Measurements from ENCODE around the gene POU2F2. TPM values are rescaled to one million over a fixed set of nuclear protein-coding genes. Genes with fewer than 3 reads are reported as not detected.

The POU2F2 gene
- polyA plus RNA-seq, 2 of the 4 experiments (the other 2 are of a cell fraction): 0.16 to 0.28 TPM

DNA sequence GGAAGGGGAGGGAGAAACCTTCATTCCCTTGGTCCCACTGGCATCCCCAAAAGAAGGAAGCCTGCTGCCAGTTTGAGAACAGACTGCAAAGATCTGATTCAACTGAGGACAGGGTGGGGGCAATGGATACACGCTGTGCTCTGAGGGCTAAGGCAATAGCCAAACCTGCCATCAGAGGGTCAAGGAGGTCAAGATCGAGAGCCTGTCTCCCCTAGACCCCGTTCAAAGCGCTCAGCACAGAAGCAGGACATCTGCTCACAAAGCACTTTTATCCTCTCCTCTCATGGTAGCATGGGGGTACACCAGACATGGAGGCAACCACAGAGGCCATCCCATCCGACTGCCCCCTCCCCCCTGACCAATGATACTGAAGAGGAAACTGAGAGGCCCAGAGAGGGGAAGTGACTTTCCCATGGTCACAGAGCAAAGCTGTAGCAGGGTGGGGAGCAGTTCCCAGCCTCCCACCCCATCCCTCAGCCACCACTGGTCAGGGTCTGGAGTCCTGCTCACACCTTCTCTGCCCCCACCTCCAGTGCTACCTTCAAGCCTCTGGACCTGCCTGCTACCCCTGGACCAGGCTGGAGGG, 11.1 kb downstream of the POU2F2 start:
- Histone ChIP-seq H3K27ac (peak overlapping the region in 1 of 2 experiments; percentile 56; a peak in 3 of 6 replicates), H3K4me2 (peak overlapping the region; percentile 29), H3K9me3 (peaks cover 5% of the 10 kb centered on the region; the same call in 2 of the 3 replicates), H3K4me3 (no peak overlapping the region), H3K4me1 (peaks cover 14% of the 10 kb centered on the region)
- FAIRE-seq (no peak), ATAC-seq (no peak; a peak in 1 of 6 replicates), DNase-seq (ENCODE audit: low read depth in 1 of 2, low spot score in 1 of 2) (no peak)
- WGBS (ENCODE audit: missing lambda C conversion rate): 74% methylated on average over 5 of the region's 5 CpGs
- CTCF ChIA-PET: interaction anchor here (0.8 to 32.8 kb wide), 11 partner anchors 8 to 319 kb away, joined by 3 to 678 read pairs (median 7); partner anchors contain the start of genes GSK3A and POU2F2
- POLR2A ChIA-PET: no interaction called here
- TF ChIP-seq TP53 (CRISPR knock-in tag; IDR thresholded peaks at IDR 0.05) (no peak), RFX5 (IDR thresholded peaks at IDR 0.05) (no peak), HDAC2 (IDR thresholded peaks at IDR 0.05) (no peak), ZSCAN20 (CRISPR knock-in tag; IDR thresholded peaks at IDR 0.05) (no peak), KDM1A (IDR thresholded peaks at IDR 0.05; ENCODE audit: low read depth) (no peak), ESRRA (IDR thresholded peaks at IDR 0.05; ENCODE audit: borderline replicate concordance, low read length) (no peak), ZFP36 (IDR thresholded peaks at IDR 0.05; ENCODE audit: borderline replicate concordance, partially characterized antibody) (no peak), HOXA7 (CRISPR knock-in tag; IDR thresholded peaks at IDR 0.05) (no peak), SREBF2 (IDR thresholded peaks at IDR 0.05) (no peak), HOXB13 (CRISPR knock-in tag; IDR thresholded peaks at IDR 0.05; ENCODE audit: low read depth) (no peak), POLR2AphosphoS2 (conservative IDR thresholded peaks at IDR 0.05; ENCODE audit: low read length) (no peak), KDM5A (IDR thresholded peaks at IDR 0.05) (no peak), RNF2 (IDR thresholded peaks at IDR 0.05; ENCODE audit: borderline replicate concordance, low read depth) (no peak)
- TF ChIP-seq, protein P1, sequence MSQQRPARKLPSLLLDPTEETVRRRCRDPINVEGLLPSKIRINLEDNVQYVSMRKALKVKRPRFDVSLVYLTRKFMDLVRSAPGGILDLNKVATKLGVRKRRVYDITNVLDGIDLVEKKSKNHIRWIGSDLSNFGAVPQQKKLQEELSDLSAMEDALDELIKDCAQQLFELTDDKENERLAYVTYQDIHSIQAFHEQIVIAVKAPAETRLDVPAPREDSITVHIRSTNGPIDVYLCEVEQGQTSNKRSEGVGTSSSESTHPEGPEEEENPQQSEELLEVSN (IDR thresholded peaks at IDR 0.05; ENCODE audit: borderline replicate concordance, low read depth): no peak
- TF ChIP-seq, protein P2, sequence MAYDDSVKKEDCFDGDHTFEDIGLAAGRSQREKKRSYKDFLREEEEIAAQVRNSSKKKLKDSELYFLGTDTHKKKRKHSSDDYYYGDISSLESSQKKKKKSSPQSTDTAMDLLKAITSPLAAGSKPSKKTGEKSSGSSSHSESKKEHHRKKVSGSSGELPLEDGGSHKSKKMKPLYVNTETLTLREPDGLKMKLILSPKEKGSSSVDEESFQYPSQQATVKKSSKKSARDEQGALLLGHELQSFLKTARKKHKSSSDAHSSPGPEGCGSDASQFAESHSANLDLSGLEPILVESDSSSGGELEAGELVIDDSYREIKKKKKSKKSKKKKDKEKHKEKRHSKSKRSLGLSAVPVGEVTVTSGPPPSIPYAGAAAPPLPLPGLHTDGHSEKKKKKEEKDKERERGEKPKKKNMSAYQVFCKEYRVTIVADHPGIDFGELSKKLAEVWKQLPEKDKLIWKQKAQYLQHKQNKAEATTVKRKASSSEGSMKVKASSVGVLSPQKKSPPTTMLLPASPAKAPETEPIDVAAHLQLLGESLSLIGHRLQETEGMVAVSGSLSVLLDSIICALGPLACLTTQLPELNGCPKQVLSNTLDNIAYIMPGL (CRISPR knock-in tag; IDR thresholded peaks at IDR 0.05; ENCODE audit: borderline replicate concordance): no peak
- TF ChIP-seq, protein P3, sequence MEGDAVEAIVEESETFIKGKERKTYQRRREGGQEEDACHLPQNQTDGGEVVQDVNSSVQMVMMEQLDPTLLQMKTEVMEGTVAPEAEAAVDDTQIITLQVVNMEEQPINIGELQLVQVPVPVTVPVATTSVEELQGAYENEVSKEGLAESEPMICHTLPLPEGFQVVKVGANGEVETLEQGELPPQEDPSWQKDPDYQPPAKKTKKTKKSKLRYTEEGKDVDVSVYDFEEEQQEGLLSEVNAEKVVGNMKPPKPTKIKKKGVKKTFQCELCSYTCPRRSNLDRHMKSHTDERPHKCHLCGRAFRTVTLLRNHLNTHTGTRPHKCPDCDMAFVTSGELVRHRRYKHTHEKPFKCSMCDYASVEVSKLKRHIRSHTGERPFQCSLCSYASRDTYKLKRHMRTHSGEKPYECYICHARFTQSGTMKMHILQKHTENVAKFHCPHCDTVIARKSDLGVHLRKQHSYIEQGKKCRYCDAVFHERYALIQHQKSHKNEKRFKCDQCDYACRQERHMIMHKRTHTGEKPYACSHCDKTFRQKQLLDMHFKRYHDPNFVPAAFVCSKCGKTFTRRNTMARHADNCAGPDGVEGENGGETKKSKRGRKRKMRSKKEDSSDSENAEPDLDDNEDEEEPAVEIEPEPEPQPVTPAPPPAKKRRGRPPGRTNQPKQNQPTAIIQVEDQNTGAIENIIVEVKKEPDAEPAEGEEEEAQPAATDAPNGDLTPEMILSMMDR (IDR thresholded peaks at IDR 0.05): no peak

DNA sequence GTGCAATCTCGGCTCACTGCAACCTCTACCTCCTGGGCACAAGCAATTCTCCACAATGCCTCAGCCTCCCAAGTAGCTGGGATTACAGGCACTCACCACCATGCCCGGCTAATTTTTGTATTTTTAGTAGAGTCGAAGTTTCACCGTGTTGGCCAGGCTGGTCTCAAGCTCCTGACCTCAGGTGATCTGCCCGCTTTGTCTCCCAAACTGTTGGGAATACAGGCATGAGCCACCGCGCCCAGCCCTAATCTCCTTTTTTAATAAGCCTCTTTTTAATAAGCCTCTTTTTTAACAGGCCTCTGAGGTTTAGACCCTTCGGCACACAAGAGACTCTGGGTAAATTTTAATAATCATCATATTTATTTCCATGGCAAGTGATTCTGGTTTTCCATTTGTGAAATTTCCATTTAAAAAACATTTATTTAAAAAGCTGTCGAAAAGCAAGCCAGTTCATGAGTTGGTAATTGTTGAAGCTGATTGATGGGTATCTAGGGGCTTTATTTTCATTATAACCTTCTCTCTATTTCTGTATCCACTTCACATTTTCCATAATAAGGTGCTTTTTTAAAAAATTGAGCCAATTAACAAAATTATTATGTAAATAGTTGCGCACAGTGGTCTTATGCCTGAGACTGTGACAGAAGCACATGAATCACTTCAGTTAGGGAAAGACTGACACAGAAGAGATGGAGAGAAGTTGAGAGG, 11.8 kb downstream of the POU2F2 start:
- peaks cover 14% of the 10 kb centered on the region for H3K4me1 ChIP-seq
- ChIA-PET POLR2A (no interaction called here), CTCF (interaction anchor here (0.6 to 32.8 kb wide), 12 partner anchors 11 to 583 kb away, joined by 3 to 678 read pairs (median 4); partner anchors contain the start of genes GSK3A and POU2F2)
- no peak overlapping the region for H3K4me2 ChIP-seq
- DNase-seq (ENCODE audit: low read depth in 1 of 2, low spot score in 1 of 2): no peak
- peaks cover 5% of the 10 kb centered on the region; the same call in 2 of the 3 replicates for H3K9me3 ChIP-seq
- WGBS (ENCODE audit: missing lambda C conversion rate): 85% methylated on average over 10 of the region's 10 CpGs
- no peak overlapping the region for H3K4me3 ChIP-seq
- no peak overlapping the region; a peak in 1 of 6 replicates for H3K27ac ChIP-seq
- no peak for ATAC-seq
- FAIRE-seq: peak; percentile 79
- TF ChIP-seq TP53 (CRISPR knock-in tag; IDR thresholded peaks at IDR 0.05): no peak
- TF ChIP-seq, protein P4, sequence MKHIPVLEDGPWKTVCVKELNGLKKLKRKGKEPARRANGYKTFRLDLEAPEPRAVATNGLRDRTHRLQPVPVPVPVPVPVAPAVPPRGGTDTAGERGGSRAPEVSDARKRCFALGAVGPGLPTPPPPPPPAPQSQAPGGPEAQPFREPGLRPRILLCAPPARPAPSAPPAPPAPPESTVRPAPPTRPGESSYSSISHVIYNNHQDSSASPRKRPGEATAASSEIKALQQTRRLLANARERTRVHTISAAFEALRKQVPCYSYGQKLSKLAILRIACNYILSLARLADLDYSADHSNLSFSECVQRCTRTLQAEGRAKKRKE (CRISPR knock-in tag; IDR thresholded peaks at IDR 0.05; ENCODE audit: low read depth): no peak
- TF ChIP-seq TFCP2L1 (CRISPR knock-in tag; IDR thresholded peaks at IDR 0.05): no peak
- no peak for TF ChIP-seq KDM5A (IDR thresholded peaks at IDR 0.05)
- TF ChIP-seq BHLHE40 (IDR thresholded peaks at IDR 0.05; ENCODE audit: low read depth, low read length): no peak
- no peak for TF ChIP-seq ZFP36 (IDR thresholded peaks at IDR 0.05; ENCODE audit: borderline replicate concordance, partially characterized antibody)
- no peak for TF ChIP-seq RAD21 (conservative IDR thresholded peaks at IDR 0.05 in 1 of 2, IDR thresholded peaks at IDR 0.05 in 1 of 2)
- no peak for TF ChIP-seq PHF8 (IDR thresholded peaks at IDR 0.05; ENCODE audit: borderline replicate concordance, low read depth)
- TF ChIP-seq HOXB5 (CRISPR knock-in tag; IDR thresholded peaks at IDR 0.05): no peak
- TF ChIP-seq POLR2A (IDR thresholded peaks at IDR 0.05; ENCODE audit: low read length): no peak
- TF ChIP-seq, protein P5, sequence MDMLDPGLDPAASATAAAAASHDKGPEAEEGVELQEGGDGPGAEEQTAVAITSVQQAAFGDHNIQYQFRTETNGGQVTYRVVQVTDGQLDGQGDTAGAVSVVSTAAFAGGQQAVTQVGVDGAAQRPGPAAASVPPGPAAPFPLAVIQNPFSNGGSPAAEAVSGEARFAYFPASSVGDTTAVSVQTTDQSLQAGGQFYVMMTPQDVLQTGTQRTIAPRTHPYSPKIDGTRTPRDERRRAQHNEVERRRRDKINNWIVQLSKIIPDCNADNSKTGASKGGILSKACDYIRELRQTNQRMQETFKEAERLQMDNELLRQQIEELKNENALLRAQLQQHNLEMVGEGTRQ (IDR thresholded peaks at IDR 0.05): no peak
- no peak for TF ChIP-seq GATA3 (IDR thresholded peaks at IDR 0.05; ENCODE audit: borderline replicate concordance)
- TF ChIP-seq POLR2AphosphoS2 (conservative IDR thresholded peaks at IDR 0.05; ENCODE audit: low read length): no peak
- TF ChIP-seq ZNF302 (CRISPR knock-in tag; IDR thresholded peaks at IDR 0.05): no peak
- TF ChIP-seq SREBF2 (IDR thresholded peaks at IDR 0.05): no peak
- TF ChIP-seq, protein P2 (CRISPR knock-in tag; IDR thresholded peaks at IDR 0.05; ENCODE audit: borderline replicate concordance): no peak
- TF ChIP-seq KDM1A (IDR thresholded peaks at IDR 0.05; ENCODE audit: low read depth): no peak
- no peak for TF ChIP-seq ESRRA (IDR thresholded peaks at IDR 0.05; ENCODE audit: borderline replicate concordance, low read length)
- no peak for TF ChIP-seq JUN (IDR thresholded peaks at IDR 0.05)
